ENCODE data around the gene VRK1. TPM values are rescaled to one million over a fixed set of nuclear protein-coding genes. Genes with fewer than 3 reads are reported as not detected.

The VRK1 gene
- total RNA-seq, 1 experiment from 2014 or later, result 124 TPM

- POLR2A ChIA-PET (ENCODE audit: low non-redundant PET), result no interaction called here
- peaks cover 3% of the 10 kb centered on the region for H3K36me3 ChIP-seq (ENCODE audit: insufficient read depth, low read length, poor library complexity, severe bottlenecking)
- intact Hi-C loops (cut with micrococcal nuclease; ENCODE audit: unreplicated experiment), result no loop called here
- CTCF ChIA-PET, result no interaction called here
- H3K27ac ChIP-seq (ENCODE audit: low read depth, low read length, poor library complexity, severe bottlenecking), result no peak overlapping the region
- TF ChIP-seq EZH2 (IDR thresholded peaks at IDR 0.05; ENCODE audit: borderline replicate concordance, low read depth, low read length, poor library complexity, severe bottlenecking), result no peak
- no peak for TF ChIP-seq CTCF (conservative IDR thresholded peaks at IDR 0.05; ENCODE audit: low read depth, low read length)
- H3K4me1 ChIP-seq (ENCODE audit: insufficient read depth, low read length, poor library complexity, severe bottlenecking), result peaks cover 11% of the 10 kb centered on the region
- DNase-seq (ENCODE audit: low spot score), result no peak
- no peaks in the 10 kb centered on the region for H3K9me3 ChIP-seq (ENCODE audit: low read depth, low read length, poor library complexity, severe bottlenecking)
- BruUV-seq (replicated peaks), result no TSS peak
- H3K27me3 ChIP-seq (replicated peaks; ENCODE audit: insufficient read depth, low read depth, low read length, poor library complexity), result no peaks in the 10 kb centered on the region
- H3K4me3 ChIP-seq (ENCODE audit: low read depth, low read length, poor library complexity, severe bottlenecking), result no peak overlapping the region
Observed at GRCh38 chr14:96811265-96811664, 14.1 kb downstream of the VRK1 start.

GRCh38 chr14:96811985-96812667, 14.9 kb downstream of the VRK1 start:
- intact Hi-C loops (cut with micrococcal nuclease; ENCODE audit: unreplicated experiment), result no loop called here
- H3K36me3 ChIP-seq (ENCODE audit: insufficient read depth, low read length, poor library complexity, severe bottlenecking), result peaks cover under 1% of the 10 kb centered on the region
- TF ChIP-seq EZH2 (IDR thresholded peaks at IDR 0.05; ENCODE audit: borderline replicate concordance, low read depth, low read length, poor library complexity, severe bottlenecking), result no peak
- no peak for TF ChIP-seq CTCF (conservative IDR thresholded peaks at IDR 0.05; ENCODE audit: low read depth, low read length)
- no peaks in the 10 kb centered on the region for H3K9me3 ChIP-seq (ENCODE audit: low read depth, low read length, poor library complexity, severe bottlenecking)
- DNase-seq (ENCODE audit: low spot score), result no peak
- H3K4me1 ChIP-seq (ENCODE audit: insufficient read depth, low read length, poor library complexity, severe bottlenecking), result peaks cover 18% of the 10 kb centered on the region
- BruUV-seq (replicated peaks), result no TSS peak
- H3K27ac ChIP-seq (ENCODE audit: low read depth, low read length, poor library complexity, severe bottlenecking), result no peak overlapping the region
- no peak overlapping the region for H3K4me3 ChIP-seq (ENCODE audit: low read depth, low read length, poor library complexity, severe bottlenecking)
- POLR2A ChIA-PET (ENCODE audit: low non-redundant PET), result no interaction called here
- H3K27me3 ChIP-seq (replicated peaks; ENCODE audit: insufficient read depth, low read depth, low read length, poor library complexity), result no peaks in the 10 kb centered on the region
- CTCF ChIA-PET, result no interaction called here

- no peak overlapping the region for H3K4me3 ChIP-seq (ENCODE audit: low read depth, low read length, poor library complexity, severe bottlenecking)
- peak; percentile 37 for DNase-seq (ENCODE audit: low spot score)
- H3K4me1 ChIP-seq (ENCODE audit: insufficient read depth, low read length, poor library complexity, severe bottlenecking), result peaks cover 31% of the 10 kb centered on the region
- BruUV-seq (replicated peaks), result no TSS peak
- CTCF ChIA-PET, result no interaction called here
- H3K27me3 ChIP-seq (replicated peaks; ENCODE audit: insufficient read depth, low read depth, low read length, poor library complexity), result no peaks in the 10 kb centered on the region
- no peak overlapping the region for H3K27ac ChIP-seq (ENCODE audit: low read depth, low read length, poor library complexity, severe bottlenecking)
- POLR2A ChIA-PET (ENCODE audit: low non-redundant PET), result interaction anchor here (0.6 kb wide), 1 partner anchor 72 kb away, joined by 5 read pairs; no protein-coding TSS in a partner anchor
- no peaks in the 10 kb centered on the region for H3K36me3 ChIP-seq (ENCODE audit: insufficient read depth, low read length, poor library complexity, severe bottlenecking)
- intact Hi-C loops (cut with micrococcal nuclease; ENCODE audit: unreplicated experiment), result no loop called here
- TF ChIP-seq EZH2 (IDR thresholded peaks at IDR 0.05; ENCODE audit: borderline replicate concordance, low read depth, low read length, poor library complexity, severe bottlenecking) (no peak), CTCF (conservative IDR thresholded peaks at IDR 0.05; ENCODE audit: low read depth, low read length) (no peak)
- no peaks in the 10 kb centered on the region for H3K9me3 ChIP-seq (ENCODE audit: low read depth, low read length, poor library complexity, severe bottlenecking)
Observed at GRCh38 chr14:96816281-96816680, 19.1 kb downstream of the VRK1 start.

All from A673 (cell line).